H1 (cell line): Measurements from ENCODE around the gene FRMD4B. TPM values are rescaled to one million over a fixed set of nuclear protein-coding genes. Genes with fewer than 3 reads are reported as not detected.

ENCODE experiments used
- CTCF ChIA-PET: fragments of 300-600 bp; sonication (Branson Sonifier 250); formaldehyde crosslinking; loops from one replicate; lab custom pipeline; 2021; ENCODE audit not compliant: partially characterized antibody; lab: Charles Lee
- POLR2A ChIA-PET: fragments of 300-600 bp; sonication (Branson Sonifier 250); formaldehyde crosslinking; loops from one replicate; lab custom pipeline; 2021; ENCODE audit warnings: inconsistent platforms; ENCODE audit not compliant: partially characterized antibody; lab: Charles Lee
- DNase-seq, 2 experiments: peaks; one replicate each; pipeline versions ENCODE4 v3.0.0 to v3.0.0-alpha.2; 2010 to 2022; ENCODE audit warnings: low spot score in 2 of 2, low read depth in 1 of 2, mixed read lengths in 1 of 2
- FAIRE-seq: peaks from 2 replicates; lab custom pipeline; 2011; peaks lifted over from hg19 to GRCh38; lab: Jason Lieb, UNC
- H2AFZ ChIP-seq: 2 replicates; pipeline ENCODE4 v1.8.1; 2012; ENCODE audit warnings: low read length, inconsistent platforms
- H2AK5ac ChIP-seq: 2 replicates; pipeline ENCODE4 v1.6.1; 2013; ENCODE audit warnings: low read depth, low read length
- H2BK120ac ChIP-seq: replicated peaks from 2 replicates; pipeline ENCODE3; 2013; ENCODE audit warnings: low read depth, low read length, inconsistent platforms
- H2BK12ac ChIP-seq: 2 replicates; pipeline ENCODE4 v1.6.1; 2013; ENCODE audit warnings: low read depth, low read length
- H2BK15ac ChIP-seq: 2 replicates; pipeline ENCODE4 v1.6.1; 2013; ENCODE audit warnings: low read length
- H2BK20ac ChIP-seq: 2 replicates; pipeline ENCODE4 v1.6.1; 2013; ENCODE audit warnings: low read length
- H2BK5ac ChIP-seq: 2 replicates; pipeline ENCODE4 v1.6.1; 2013; ENCODE audit warnings: low read depth, low read length
- H3K14ac ChIP-seq: 2 replicates; pipeline ENCODE4 v1.6.1; 2013; ENCODE audit warnings: inconsistent platforms; ENCODE audit not compliant: insufficient read length
- H3K18ac ChIP-seq: 2 replicates; pipeline ENCODE4 v1.6.1; 2013; ENCODE audit warnings: low read length; ENCODE audit errors: extremely low read depth
- H3K23ac ChIP-seq: 2 replicates; pipeline ENCODE4 v1.6.1; 2013; ENCODE audit warnings: inconsistent platforms; ENCODE audit not compliant: insufficient read length
- H3K23me2 ChIP-seq: 2 replicates; pipeline ENCODE4 v1.6.1; 2013; ENCODE audit warnings: low read depth, low read length
- H3K27ac ChIP-seq: 2 replicates; pipeline ENCODE4 v1.6.1; 2011; ENCODE audit warnings: low read depth, low read length, inconsistent platforms
- H3K27me3 ChIP-seq, 4 experiments: replicated peaks in 1 of 4; 1 replicate in 1 of 4; 2 replicates in 3 of 4; pipeline versions ENCODE4 v1.6.1 to v1.8.1; 2011 to 2013; ENCODE audit warnings: low read length in 3 of 4, mild to moderate bottlenecking in 3 of 4, inconsistent platforms in 2 of 4, mixed read lengths in 2 of 4, moderate library complexity in 1 of 4; ENCODE audit not compliant: control insufficient read depth in 3 of 4, insufficient read depth in 3 of 4; ENCODE audit errors: extremely low read depth in 1 of 4
- H3K36me3 ChIP-seq, 4 experiments: 2 replicates each; pipeline versions ENCODE4 v1.6.1 to v1.8.1; 2011 to 2013; ENCODE audit warnings: mild to moderate bottlenecking in 4 of 4, low read length in 3 of 4, moderate library complexity in 2 of 4, control low read depth in 1 of 4, inconsistent platforms in 1 of 4; ENCODE audit not compliant: insufficient read depth in 4 of 4, control insufficient read depth in 2 of 4
- H3K4ac ChIP-seq: replicated peaks from 2 replicates; pipeline ENCODE3; 2013; ENCODE audit warnings: low read length, low read depth, mixed read lengths, inconsistent platforms; ENCODE audit not compliant: insufficient read length
- H3K4me1 ChIP-seq, 4 experiments: replicated peaks in 1 of 4; 1 replicate in 1 of 4; 2 replicates in 3 of 4; pipeline versions ENCODE4 v1.6.1 to v1.8.1; 2011 to 2013; ENCODE audit warnings: low read length in 3 of 4, inconsistent platforms in 2 of 4, mixed read lengths in 1 of 4; ENCODE audit not compliant: insufficient read depth in 4 of 4, control insufficient read depth in 3 of 4
- H3K4me2 ChIP-seq, 2 experiments: 2 replicates each; pipeline versions ENCODE4 v1.6.1 to v1.8.1; 2011 to 2013; ENCODE audit warnings: low read depth in 2 of 2, low read length in 2 of 2, control low read depth in 1 of 2, inconsistent platforms in 1 of 2, mild to moderate bottlenecking in 1 of 2; ENCODE audit not compliant: insufficient read depth in 1 of 2
- H3K4me3 ChIP-seq, 4 experiments: fragments of 200-600, 300-600 bp in 1 of 4; sonication (generic), shearing (Covaris generic), sonication (Bioruptor Twin) in 1 of 4; 2 replicates each; pipeline versions ENCODE4 v1.5.1 to v1.8.1; 2011 to 2016; ENCODE audit warnings: low read length in 4 of 4, low read depth in 3 of 4, control low read depth in 2 of 4, inconsistent platforms in 2 of 4, mild to moderate bottlenecking in 2 of 4, mixed read lengths in 1 of 4, moderate library complexity in 1 of 4; ENCODE audit not compliant: insufficient read depth in 2 of 4; ENCODE audit errors: extremely low read depth in 1 of 4
- H3K56ac ChIP-seq: replicated peaks from 2 replicates; pipeline ENCODE3; 2013; ENCODE audit warnings: low read depth, mild to moderate bottlenecking, mixed read lengths, low read length, inconsistent platforms; ENCODE audit not compliant: insufficient read length
- H3K79me1 ChIP-seq: 2 replicates; pipeline ENCODE4 v1.6.1; 2013; ENCODE audit warnings: low read depth, low read length, control low read depth
- H3K79me2 ChIP-seq, 2 experiments: 2 replicates each; pipeline versions ENCODE4 v1.6.1 to v1.8.1; 2012 to 2013; ENCODE audit warnings: low read length in 2 of 2, mild to moderate bottlenecking in 2 of 2, inconsistent platforms in 1 of 2; ENCODE audit not compliant: insufficient read depth in 2 of 2, control insufficient read depth in 1 of 2
- H3K9ac ChIP-seq, 4 experiments: replicated peaks in 1 of 4; 1 replicate in 1 of 4; 2 replicates in 3 of 4; pipeline versions ENCODE4 v1.6.1 to v1.8.1; 2011 to 2013; ENCODE audit warnings: low read depth in 3 of 4, low read length in 3 of 4, control low read depth in 2 of 4, mild to moderate bottlenecking in 2 of 4, moderate library complexity in 2 of 4, inconsistent platforms in 1 of 4; ENCODE audit errors: extremely low read depth in 1 of 4
- H3K9me3 ChIP-seq, 2 experiments: 2 replicates each; pipeline versions ENCODE4 v1.6.1 to v1.8.1; 2012 to 2013; ENCODE audit warnings: mild to moderate bottlenecking in 2 of 2, moderate library complexity in 2 of 2, control low read depth in 1 of 2, inconsistent platforms in 1 of 2, low read depth in 1 of 2, low read length in 1 of 2, mixed read lengths in 1 of 2; ENCODE audit not compliant: insufficient read depth in 2 of 2
- H4K20me1 ChIP-seq, 2 experiments: replicated peaks in 1 of 2; 2 replicates each; pipeline versions ENCODE3 to v1.8.1; 2011 to 2013; ENCODE audit warnings: inconsistent platforms in 2 of 2, low read length in 2 of 2, mild to moderate bottlenecking in 1 of 2; ENCODE audit not compliant: insufficient read depth in 2 of 2, control insufficient read depth in 1 of 2
- H4K5ac ChIP-seq: 2 replicates; pipeline ENCODE4 v1.6.1; 2013; ENCODE audit warnings: low read length, low read depth, mixed read lengths, inconsistent platforms; ENCODE audit not compliant: insufficient read length
- H4K8ac ChIP-seq: 2 replicates; pipeline ENCODE4 v1.8.0; 2013; ENCODE audit warnings: mild to moderate bottlenecking, moderate library complexity, low read length, inconsistent platforms; ENCODE audit not compliant: insufficient read depth; ENCODE audit errors: extremely low read depth
- H4K91ac ChIP-seq: replicated peaks from 2 replicates; pipeline ENCODE3; 2013; ENCODE audit warnings: low read length, mixed read lengths, inconsistent platforms; ENCODE audit not compliant: insufficient read length
- JUN ChIP-seq: IDR thresholded peaks from 2 replicates; pipeline ENCODE4 v1.6.1; 2011; ENCODE audit warnings: low read depth, mild to moderate bottlenecking, improper control_type of control experiment, low read length
- KDM4A ChIP-seq: IDR thresholded peaks from one replicate; pipeline ENCODE4 v1.7.1; 2012; ENCODE audit warnings: low read depth, mild to moderate bottlenecking, moderate library complexity, low read length, inconsistent platforms; ENCODE audit not compliant: severe bottlenecking
- USF2 ChIP-seq: IDR thresholded peaks from 2 replicates; pipeline ENCODE4 v1.6.1; 2011; ENCODE audit warnings: low read length, improper control_type of control experiment
- WGBS, 2 experiments: shearing (Covaris generic) in 1 of 2; methylation state at CpG; one replicate each; pipeline versions ENCODE4 v1.1.6 to v1.1.7; 2013 to 2015; ENCODE audit warnings: low lambda C conversion rate in 2 of 2, mixed read lengths in 2 of 2, inconsistent platforms in 1 of 2, low coverage in 1 of 2, missing lambda C conversion rate in 1 of 2; ENCODE audit not compliant: insufficient replicate concordance in 2 of 2, insufficient coverage in 1 of 2, insufficient read length in 1 of 2; ENCODE audit errors: extremely low coverage in 1 of 2, missing lambda C conversion rate in 1 of 2; 5-methylcytosine and 5-hydroxymethylcytosine counted together
- polyA plus RNA-seq, 7 experiments: library from polyadenylated mRNA; depleted of rRNA in 3 of 7; stranded (reverse) in 5 of 7; unstranded in 2 of 7; fragments of >200 nt in 5 of 7; fragments of 200-250 nt in 2 of 7; gene quantifications; 1 replicate in 5 of 7; 2 replicates in 1 of 7; 4 replicates in 1 of 7; pipeline versions ENCODE4 v1.2.1 to v1.2.3, GENCODE V29; 2011 to 2013; ENCODE audit warnings: missing spikeins in 2 of 7, mixed read lengths in 2 of 7
- total RNA-seq: library from RNA; stranded (reverse); fragmentation: NEBNext Ultra II Directional; extraction: Animal tissue kit (Norgen Biotek cat#: 25700); gene quantifications from 2 replicates; pipeline ENCODE4 v1.2.1, GENCODE V29; 2021

FRMD4B gene
- total and polyA plus RNA-seq, 2 of the 8 experiments (the other 6 are each of a cell fraction or from before 2014, with no cell fraction given) = 2.7 to 7.2 TPM

- Histone ChIP-seq H2AFZ (no peak overlapping the region), H2BK20ac (no peak overlapping the region), H3K79me1 (no peaks in the 10 kb centered on the region), H4K5ac (no peak overlapping the region), H3K23me2 (no peaks in the 10 kb centered on the region), H3K4me3 (no peak overlapping the region), H3K9ac (no peak overlapping the region), H3K79me2 (no peaks in the 10 kb centered on the region), H2BK5ac (no peak overlapping the region), H3K27ac (no peak overlapping the region), H3K4me1 (peaks cover 5 to 23% (median 11%) of the 10 kb centered on the region in 4 experiments; a peak in 5 of 7 replicates), H4K20me1 (peaks cover 0 to 3% of the 10 kb centered on the region in 2 experiments), H3K4ac (no peak overlapping the region), H3K9me3 (no peaks in the 10 kb centered on the region), H4K91ac (no peak overlapping the region)
- peak; percentile 86 for FAIRE-seq
- CTCF ChIA-PET = interaction anchor here (1.0 to 1.9 kb wide), 4 partner anchors 62 to 166 kb away, joined by 3 to 8 read pairs (median 4); no protein-coding TSS in a partner anchor
- TF ChIP-seq USF2 = no peak
- TF ChIP-seq JUN = no peak
- no peak for TF ChIP-seq KDM4A
- TF ChIP-seq, all 59 proteins: peak for 0
- Histone ChIP-seq H3K36me3 (no peaks in the 10 kb centered on the region), H3K4me2 (no peak overlapping the region; a peak in 1 of 4 replicates), H2BK15ac (no peak overlapping the region), H3K18ac (no peak overlapping the region), H4K8ac (no peak overlapping the region), H2BK120ac (no peak overlapping the region), H3K14ac (no peak overlapping the region), H3K56ac (no peak overlapping the region), H2BK12ac (no peak overlapping the region; the same call in 1 of the 2 replicates), H2AK5ac (no peak overlapping the region), H3K27me3 (peaks cover 5 to 23% (median 21%) of the 10 kb centered on the region in 4 experiments), H3K23ac (no peak overlapping the region)
- 83% methylated on average over 2 of the region's 2 CpGs; no CpG with 5 or more reads in 1 of the 2 experiments for WGBS, 2 experiments
- no peak for DNase-seq
- POLR2A ChIA-PET = no interaction called here
Observed at GRCh38 chr3:69244039-69244438, 141.8 kb downstream of the FRMD4B start.
